T-cell (primary cell): ENCODE data around the gene MRAP. TPM values are rescaled to one million over a fixed set of nuclear protein-coding genes. Genes with fewer than 3 reads are reported as not detected.

ENCODE experiments used
- ATAC-seq, 4 experiments: fragments of 200-7000 bp in 3 of 4; fragments of 150-1000 bp in 1 of 4; cut with Tn5 transposase; replicated peaks in 1 of 4; 1 replicate in 3 of 4; 2 replicates in 1 of 4; pipeline ENCODE4 v1.10.0; 2021; ENCODE audit warnings: moderate library complexity in 3 of 4, mild to moderate bottlenecking in 2 of 4, moderate number of reproducible peaks in 1 of 4
- CTCF ChIA-PET, 2 donors: fragments of 300-600 bp; sonication (Branson Sonifier 250); formaldehyde crosslinking; loops; one replicate each; lab custom pipeline; 2022; ENCODE audit warnings: antibody characterized with exemption in 2 of 2; lab: Charles Lee
- POLR2A ChIA-PET, 2 donors: fragments of 300-600 bp; sonication (Branson Sonifier 250); formaldehyde crosslinking; loops; one replicate each; lab custom pipeline; 2022; ENCODE audit warnings: antibody characterized with exemption in 2 of 2; lab: Charles Lee
- DNase-seq, 35 experiments: peaks; one replicate each; pipeline versions ENCODE4 v3.0.0 to v3.0.0-alpha.2; 2013 to 2023
- H3K27ac ChIP-seq: one replicate; pipeline ENCODE4 v1.5.1; 2013; ENCODE audit warnings: low read length
- H3K27me3 ChIP-seq, 2 experiments: replicated peaks in 1 of 2; 1 replicate in 1 of 2; 2 replicates in 1 of 2; pipeline versions ENCODE4 v1.6.1 to v1.7.0; 2013; ENCODE audit warnings: low read length in 1 of 2, mixed read lengths in 1 of 2; ENCODE audit not compliant: control insufficient read depth in 2 of 2, insufficient read depth in 2 of 2; ENCODE audit errors: extremely low read depth in 1 of 2
- H3K36me3 ChIP-seq, 2 donors: 1 replicate in 1 of 2; 2 replicates in 1 of 2; pipeline versions ENCODE4 v1.6.1 to v1.7.0; 2013; ENCODE audit warnings: low read length in 1 of 2; ENCODE audit not compliant: control insufficient read depth in 2 of 2, insufficient read depth in 1 of 2; ENCODE audit errors: extremely low read depth in 1 of 2
- H3K4me1 ChIP-seq, 2 experiments: 1 replicate in 1 of 2; 2 replicates in 1 of 2; pipeline versions ENCODE4 v1.6.1 to v1.7.0; 2013; ENCODE audit warnings: low read length in 2 of 2, mixed read lengths in 1 of 2; ENCODE audit not compliant: insufficient read depth in 2 of 2, control insufficient read depth in 1 of 2; ENCODE audit errors: extremely low read depth in 1 of 2
- H3K4me3 ChIP-seq, 2 donors: 1 replicate in 1 of 2; 2 replicates in 1 of 2; pipeline versions ENCODE4 v1.5.1 to v1.7.0; 2013; ENCODE audit warnings: mild to moderate bottlenecking in 2 of 2, low read length in 1 of 2, moderate library complexity in 1 of 2; ENCODE audit not compliant: control insufficient read depth in 1 of 2; ENCODE audit errors: extremely low read depth in 1 of 2
- H3K9me3 ChIP-seq: 2 replicates; pipeline ENCODE4 v1.7.0; 2013
- H3K27ac Mint-ChIP-seq, 2 donors: one replicate each; pipeline ENCODE4 v1.8.0; 2020 to 2021; ENCODE audit warnings: mild to moderate bottlenecking in 2 of 2, mixed read lengths in 2 of 2
- H3K27me3 Mint-ChIP-seq, 2 donors: one replicate each; pipeline ENCODE4 v1.8.0; 2021 to 2022; ENCODE audit warnings: mixed read lengths in 2 of 2
- H3K36me3 Mint-ChIP-seq: one replicate; pipeline ENCODE4 v1.8.0; 2021; ENCODE audit warnings: mixed read lengths
- H3K4me1 Mint-ChIP-seq, 3 donors: one replicate each; pipeline ENCODE4 v1.8.0; 2020 to 2022; ENCODE audit warnings: mixed read lengths in 3 of 3, mild to moderate bottlenecking in 1 of 3
- H3K4me3 Mint-ChIP-seq, 3 donors: one replicate each; pipeline ENCODE4 v1.8.0; 2020 to 2022; ENCODE audit warnings: mild to moderate bottlenecking in 3 of 3, mixed read lengths in 3 of 3, moderate library complexity in 3 of 3
- H3K9me3 Mint-ChIP-seq, 3 donors: one replicate each; pipeline ENCODE4 v1.8.0; 2020 to 2022; ENCODE audit warnings: mixed read lengths in 3 of 3
- WGBS: methylation state at CpG from one replicate; pipeline ENCODE4 v1.1.5; 2013; ENCODE audit warnings: missing lambda C conversion rate; ENCODE audit not compliant: insufficient coverage; 5-methylcytosine and 5-hydroxymethylcytosine counted together
- total RNA-seq, 35 experiments: library from RNA in 6 of 35; stranded (reverse) in 6 of 35; fragments of 120-200 nt in 1 of 35; gene quantifications; one replicate each; pipeline versions ENCODE4 v1.2.1 to v1.2.4 and lab custom pipeline; 2013 to 2026

The MRAP gene
- total RNA-seq, 5 donors from 2014 or later (not counting 1 experiment from before 2014, with no cell fraction given) = not detected

DNA sequence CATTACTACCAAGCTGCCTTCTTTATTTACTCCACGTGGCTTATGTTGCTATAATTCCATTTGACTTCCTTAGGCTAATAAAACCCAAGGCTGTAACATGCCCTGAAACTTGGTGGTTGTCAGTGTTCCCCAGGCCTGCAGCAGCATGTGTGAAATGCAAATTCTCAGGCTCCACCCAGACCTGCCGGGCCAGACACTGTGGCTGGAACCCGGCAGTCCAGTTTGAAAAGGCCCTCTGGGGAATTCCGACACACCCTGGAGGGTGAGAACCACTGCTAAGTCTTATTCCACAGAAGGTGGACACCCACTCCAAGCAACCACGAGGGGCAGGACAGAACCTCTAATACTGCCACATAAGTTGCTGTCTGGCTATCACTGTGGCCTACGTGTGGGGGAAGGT, 52.8 kb downstream of the MRAP start:
- Mint-ChIP-seq H3K9me3 (no peaks in the 10 kb centered on the region), H3K36me3 (peaks cover 79% of the 10 kb centered on the region), H3K4me1 (no peaks in the 10 kb centered on the region), H3K27ac (no peak overlapping the region), H3K4me3 (no peak overlapping the region), H3K27me3 (no peaks in the 10 kb centered on the region)
- Histone ChIP-seq H3K36me3 (peaks cover 13 to 92% of the 10 kb centered on the region in 2 donors), H3K9me3 (no peaks in the 10 kb centered on the region), H3K27me3 (no peaks in the 10 kb centered on the region), H3K4me3 (no peak overlapping the region), H3K27ac (no peak overlapping the region), H3K4me1 (no peaks in the 10 kb centered on the region)
- DNase-seq = no peak
- CTCF ChIA-PET = no interaction called here
- ATAC-seq = no peak
- POLR2A ChIA-PET = no interaction called here
- WGBS = 89% methylated on average over 4 of the region's 6 CpGs

DNA sequence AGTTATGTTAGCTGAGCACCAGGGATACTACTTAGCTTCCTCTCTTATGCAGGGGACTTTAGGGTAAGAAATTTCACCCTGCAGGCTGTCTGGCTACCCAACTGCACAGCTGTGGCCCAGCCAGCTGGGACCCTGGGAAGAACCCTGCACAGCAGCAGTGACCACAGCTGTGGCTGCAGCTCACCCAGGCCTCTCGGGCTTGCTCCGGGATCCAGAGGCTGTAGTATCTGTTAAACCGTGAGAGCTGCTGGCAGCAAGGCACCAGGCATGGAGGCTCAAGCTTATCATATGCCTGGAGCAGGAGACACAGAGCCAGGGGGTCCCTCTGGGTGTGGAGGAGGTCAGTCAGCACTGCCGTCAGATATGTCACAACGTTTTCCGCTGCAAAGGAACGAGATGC, 53.9 kb downstream of the MRAP start:
- peaks cover 78% of the 10 kb centered on the region for H3K36me3 Mint-ChIP-seq
- H3K9me3 ChIP-seq = no peaks in the 10 kb centered on the region
- WGBS = 97% methylated on average over 3 of the region's 7 CpGs
- H3K27ac ChIP-seq = no peak overlapping the region
- ATAC-seq (no peak), DNase-seq (no peak)
- H3K9me3 Mint-ChIP-seq = no peaks in the 10 kb centered on the region
- no peak overlapping the region for H3K4me3 ChIP-seq
- H3K27ac Mint-ChIP-seq = no peak overlapping the region
- ChIA-PET CTCF (no interaction called here), POLR2A (no interaction called here)
- no peaks in the 10 kb centered on the region for H3K27me3 ChIP-seq
- no peaks in the 10 kb centered on the region for H3K27me3 Mint-ChIP-seq
- H3K4me3 Mint-ChIP-seq = no peak overlapping the region
- peaks cover 13 to 90% of the 10 kb centered on the region in 2 donors for H3K36me3 ChIP-seq
- no peaks in the 10 kb centered on the region for H3K4me1 Mint-ChIP-seq
- H3K4me1 ChIP-seq = no peaks in the 10 kb centered on the region

DNA sequence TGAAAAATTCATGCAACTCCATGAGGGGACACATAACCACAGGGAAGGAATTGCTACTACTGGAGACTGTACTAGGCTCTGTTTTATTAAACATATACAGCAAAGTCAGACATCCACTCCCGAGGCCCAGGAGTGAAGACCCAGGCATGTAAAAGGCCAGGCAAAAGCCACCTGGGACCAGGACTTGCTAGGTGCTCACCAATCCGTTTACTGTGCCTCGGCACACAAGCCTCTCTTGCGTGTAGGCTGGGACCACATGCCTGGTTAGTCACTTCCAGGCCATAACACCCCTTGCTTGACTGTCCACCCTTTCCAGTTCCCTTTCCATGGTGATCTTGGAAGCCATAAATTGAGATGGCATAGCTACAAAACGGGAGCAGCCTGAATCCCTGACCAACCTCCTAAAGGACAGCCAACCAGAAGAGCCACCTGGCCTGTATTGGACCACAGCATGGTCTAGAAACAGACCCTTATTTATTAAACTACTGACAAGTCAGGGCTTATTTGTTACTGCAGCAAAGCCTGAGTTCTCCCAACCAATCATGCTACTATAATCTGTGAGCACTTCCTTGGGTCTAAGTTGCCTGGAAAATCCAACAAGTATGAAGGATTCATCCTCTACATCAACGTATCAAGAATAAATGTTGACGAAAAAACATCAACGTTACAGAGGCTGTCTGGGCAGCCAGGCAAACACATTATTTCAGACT, 54.5 kb downstream of the MRAP start:
- Mint-ChIP-seq H3K27ac (no peak overlapping the region), H3K4me1 (no peaks in the 10 kb centered on the region), H3K36me3 (peaks cover 73% of the 10 kb centered on the region), H3K4me3 (no peak overlapping the region), H3K27me3 (no peaks in the 10 kb centered on the region), H3K9me3 (no peaks in the 10 kb centered on the region)
- Histone ChIP-seq H3K4me3 (no peak overlapping the region), H3K4me1 (no peaks in the 10 kb centered on the region), H3K27ac (no peak overlapping the region), H3K36me3 (peaks cover 11 to 89% of the 10 kb centered on the region in 2 donors), H3K27me3 (no peaks in the 10 kb centered on the region), H3K9me3 (no peaks in the 10 kb centered on the region)
- POLR2A ChIA-PET = no interaction called here
- ATAC-seq (no peak), DNase-seq (no peak)
- CTCF ChIA-PET = no interaction called here
- 86% methylated on average over 8 of the region's 8 CpGs for WGBS

DNA sequence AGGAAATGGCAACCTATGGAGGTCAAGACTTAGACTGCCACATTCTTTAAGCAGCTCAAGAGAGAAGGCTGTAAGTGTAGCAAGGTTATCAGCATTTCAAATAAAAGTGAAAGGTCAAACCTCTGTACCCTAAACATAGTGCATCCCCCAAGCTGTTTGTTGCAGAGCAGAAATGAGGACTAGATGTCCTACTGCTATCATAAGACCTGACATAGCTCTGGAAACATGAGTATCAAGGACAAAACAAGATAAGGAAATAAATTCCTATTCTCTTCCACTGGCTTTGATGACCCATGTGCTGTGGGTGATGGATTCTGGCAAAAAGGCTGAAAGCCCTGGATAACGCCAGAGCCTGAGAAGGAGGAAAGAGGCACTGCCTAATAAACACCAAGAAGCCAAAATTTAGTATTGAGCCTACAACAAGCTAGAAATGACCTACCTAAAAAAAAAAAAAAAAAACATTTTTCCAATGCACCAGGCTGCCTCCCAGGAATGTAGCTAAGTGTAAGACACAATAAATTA, 58.3 kb downstream of the MRAP start:
- no peaks in the 10 kb centered on the region for H3K27me3 Mint-ChIP-seq
- no peak overlapping the region for H3K4me3 Mint-ChIP-seq
- Histone ChIP-seq H3K4me3 (no peak overlapping the region), H3K9me3 (no peaks in the 10 kb centered on the region), H3K27me3 (no peaks in the 10 kb centered on the region), H3K27ac (no peak overlapping the region), H3K4me1 (no peaks in the 10 kb centered on the region), H3K36me3 (peaks cover 16 to 94% of the 10 kb centered on the region in 2 donors)
- WGBS = no CpG with 5 or more reads among the region's 1 CpG
- H3K9me3 Mint-ChIP-seq = no peaks in the 10 kb centered on the region
- H3K27ac Mint-ChIP-seq = no peak overlapping the region
- H3K4me1 Mint-ChIP-seq = no peaks in the 10 kb centered on the region
- ChIA-PET CTCF (interaction anchor here in 1 of 2 donors (0.6 kb wide), 1 partner anchor 31 kb away, joined by 7 read pairs; no protein-coding TSS in a partner anchor), POLR2A (no interaction called here)
- H3K36me3 Mint-ChIP-seq = peaks cover 85% of the 10 kb centered on the region
- DNase-seq = no peak
- no peak for ATAC-seq

DNA sequence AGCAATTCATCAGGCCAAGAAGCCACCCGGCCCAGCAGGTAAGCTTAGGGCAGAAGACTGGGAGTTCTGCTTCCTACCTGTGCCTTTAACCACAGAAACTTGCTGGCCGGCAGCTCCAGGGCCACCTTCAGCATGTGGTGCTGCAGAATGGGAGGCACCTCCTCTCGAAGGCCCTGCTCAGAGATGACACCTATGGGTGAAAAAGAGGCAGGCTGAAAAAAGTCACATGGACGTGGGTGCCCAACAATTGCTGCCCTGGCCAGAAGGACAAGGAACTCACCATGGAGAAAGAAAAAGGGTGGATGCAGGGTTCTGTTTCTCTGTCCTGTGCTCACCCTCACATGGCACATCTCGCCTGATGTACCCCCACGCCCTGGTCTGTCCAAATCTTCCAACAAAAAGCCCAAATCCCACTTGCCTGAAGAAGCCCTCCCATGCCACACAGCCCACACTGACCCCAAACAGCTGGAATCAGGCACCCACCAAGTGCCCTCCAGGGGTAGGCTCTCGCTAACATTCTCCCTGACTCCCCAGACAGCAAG, 61.1 kb downstream of the MRAP start:
- WGBS = 87% methylated on average over 6 of the region's 7 CpGs
- H3K36me3 ChIP-seq = peaks cover 20 to 90% of the 10 kb centered on the region in 2 donors

DNA sequence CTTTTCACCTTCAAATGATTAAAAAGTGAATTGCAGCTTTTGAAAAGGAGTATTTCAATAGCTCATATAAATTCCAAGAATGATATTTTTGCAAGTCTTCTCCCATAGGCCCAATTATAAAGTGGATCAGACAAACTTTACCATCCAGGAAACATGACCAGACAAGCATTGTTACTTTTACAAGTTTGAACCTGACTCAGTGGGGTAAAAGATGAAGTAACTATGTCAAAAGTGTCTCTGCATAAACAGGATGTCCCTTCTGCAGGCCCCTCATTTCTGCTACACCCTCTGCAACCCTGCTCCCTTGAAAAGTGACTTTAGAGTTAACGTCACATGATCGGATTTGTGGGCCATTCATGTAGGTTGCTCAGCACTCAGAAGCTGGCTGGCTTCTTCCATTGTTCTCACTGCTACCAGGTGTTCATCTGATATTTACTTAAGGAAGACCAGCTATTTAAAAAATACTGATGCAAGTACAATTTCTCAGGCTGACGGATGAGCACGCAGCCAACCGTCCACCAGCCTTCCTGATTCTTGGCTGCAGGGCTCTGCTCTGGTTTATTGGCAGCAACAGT, 61.8 kb downstream of the MRAP start:
- H3K27ac Mint-ChIP-seq = no peak overlapping the region
- DNase-seq = no peak
- H3K4me3 Mint-ChIP-seq = no peak overlapping the region
- ChIA-PET CTCF (interaction anchor here (0.5 to 0.7 kb wide), 3 partner anchors 238 to 786 kb away, joined by 3 to 4 read pairs (median 3); no protein-coding TSS in a partner anchor), POLR2A (interaction anchor here in 1 of 2 donors (0.6 kb wide), 1 partner anchor 25 kb away, joined by 9 read pairs; no protein-coding TSS in a partner anchor)
- H3K4me1 Mint-ChIP-seq = no peaks in the 10 kb centered on the region
- 95% methylated on average over 4 of the region's 5 CpGs for WGBS
- H3K36me3 ChIP-seq = peaks cover 20 to 89% of the 10 kb centered on the region in 2 donors
- no peaks in the 10 kb centered on the region for H3K9me3 ChIP-seq
- no peaks in the 10 kb centered on the region for H3K27me3 ChIP-seq
- no peaks in the 10 kb centered on the region for H3K27me3 Mint-ChIP-seq
- no peak overlapping the region for H3K4me3 ChIP-seq
- H3K27ac ChIP-seq = no peak overlapping the region
- ATAC-seq = no peak
- no peaks in the 10 kb centered on the region for H3K9me3 Mint-ChIP-seq
- no peaks in the 10 kb centered on the region for H3K4me1 ChIP-seq
- peaks cover 78% of the 10 kb centered on the region for H3K36me3 Mint-ChIP-seq

More for the DNA sequence above, 61.1 kb downstream of the MRAP start:
- H3K4me1 ChIP-seq = no peaks in the 10 kb centered on the region
- DNase-seq (no peak), ATAC-seq (no peak)
- Mint-ChIP-seq H3K9me3 (no peaks in the 10 kb centered on the region), H3K4me1 (no peaks in the 10 kb centered on the region), H3K27me3 (no peaks in the 10 kb centered on the region), H3K4me3 (no peak overlapping the region), H3K36me3 (peaks cover 83% of the 10 kb centered on the region), H3K27ac (no peak overlapping the region)
- no peaks in the 10 kb centered on the region for H3K9me3 ChIP-seq
- ChIA-PET CTCF (interaction anchor here in 1 of 2 donors (0.5 kb wide), 1 partner anchor 786 kb away, joined by 4 read pairs; no protein-coding TSS in a partner anchor), POLR2A (no interaction called here)
- H3K4me3 ChIP-seq = no peak overlapping the region
- H3K27ac ChIP-seq = no peak overlapping the region
- no peaks in the 10 kb centered on the region for H3K27me3 ChIP-seq
